Erythroblast (primary cell): ENCODE data around the gene NDUFA5.

ENCODE experiments used
- GATA1 ChIP-seq: IDR thresholded peaks from 2 replicates; pipeline ENCODE4 v1.6.1; 2011; ENCODE audit warnings: low read depth, mild to moderate bottlenecking, control low read depth, low read length, moderate library complexity
- POLR2A ChIP-seq: IDR thresholded peaks from 2 replicates; pipeline ENCODE4 v1.6.1; 2011; ENCODE audit warnings: mild to moderate bottlenecking, low read length

GRCh38 chr7:123498601-123499000, 59.0 kb downstream of the NDUFA5 start:
- TF ChIP-seq POLR2A (no peak), GATA1 (no peak)
